Inflammatory macrophage treated with lipopolysaccharide for 1 hour (primary cell): ENCODE measurements around the gene EIF1.

Experiments
- DNase-seq, 2 donors: peaks; one replicate each; pipeline ENCODE4 v3.0.0-alpha.2; 2020 to 2022

The EIF1 gene

DNA sequence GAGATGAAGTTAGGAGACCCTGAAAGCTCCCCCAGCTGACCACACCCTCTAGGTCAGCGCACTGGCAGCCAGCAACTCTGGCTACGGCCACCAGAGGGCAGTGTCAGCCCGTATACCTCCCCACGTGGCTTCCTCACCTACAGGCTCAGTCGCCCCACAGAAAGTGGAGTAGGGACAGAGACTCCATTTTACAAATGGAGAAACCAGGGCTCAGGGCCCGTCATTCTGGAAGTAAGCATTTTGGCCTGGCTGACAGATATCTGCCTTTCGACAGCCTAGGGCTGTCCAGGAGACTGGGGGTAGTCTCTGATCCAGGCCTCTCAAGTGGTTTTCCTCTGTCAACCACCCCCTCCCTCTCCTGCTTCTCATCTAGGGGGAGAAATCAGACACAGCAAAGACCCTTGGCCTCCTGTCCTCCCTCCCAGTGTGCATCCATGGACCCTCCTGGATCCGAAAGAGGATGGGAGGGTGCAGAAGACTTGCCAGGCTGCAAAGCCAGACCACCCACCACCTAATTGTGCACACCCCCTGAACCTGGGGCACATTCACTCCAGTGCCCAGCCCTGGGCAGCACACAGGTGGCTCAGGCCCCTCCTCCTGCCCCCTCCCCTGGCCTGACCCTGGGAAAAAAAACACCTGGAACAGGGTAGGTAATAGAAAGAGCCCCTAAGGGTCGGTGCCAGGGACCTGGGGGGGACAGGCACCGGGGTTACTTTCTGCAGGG, 49.6 kb downstream of the EIF1 start:
- DNase-seq, result peak; percentile 59 to 94

DNA sequence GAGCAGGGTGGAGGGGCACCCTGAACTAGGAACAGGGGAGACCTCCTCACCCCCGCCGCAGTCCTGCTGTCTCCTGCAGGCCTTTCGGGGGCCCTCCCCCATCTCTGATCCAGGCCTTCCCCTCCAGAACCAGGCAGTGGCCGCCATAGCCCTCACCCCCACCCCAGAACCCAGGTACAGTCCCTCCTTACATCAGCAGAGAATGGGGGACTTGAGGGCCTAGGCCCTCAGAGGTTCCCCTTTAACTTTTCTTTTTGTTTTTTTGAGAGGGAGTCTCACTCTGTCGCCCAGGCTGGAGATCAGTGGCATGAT, 50.1 kb downstream of the EIF1 start:
- no peak for DNase-seq

DNA sequence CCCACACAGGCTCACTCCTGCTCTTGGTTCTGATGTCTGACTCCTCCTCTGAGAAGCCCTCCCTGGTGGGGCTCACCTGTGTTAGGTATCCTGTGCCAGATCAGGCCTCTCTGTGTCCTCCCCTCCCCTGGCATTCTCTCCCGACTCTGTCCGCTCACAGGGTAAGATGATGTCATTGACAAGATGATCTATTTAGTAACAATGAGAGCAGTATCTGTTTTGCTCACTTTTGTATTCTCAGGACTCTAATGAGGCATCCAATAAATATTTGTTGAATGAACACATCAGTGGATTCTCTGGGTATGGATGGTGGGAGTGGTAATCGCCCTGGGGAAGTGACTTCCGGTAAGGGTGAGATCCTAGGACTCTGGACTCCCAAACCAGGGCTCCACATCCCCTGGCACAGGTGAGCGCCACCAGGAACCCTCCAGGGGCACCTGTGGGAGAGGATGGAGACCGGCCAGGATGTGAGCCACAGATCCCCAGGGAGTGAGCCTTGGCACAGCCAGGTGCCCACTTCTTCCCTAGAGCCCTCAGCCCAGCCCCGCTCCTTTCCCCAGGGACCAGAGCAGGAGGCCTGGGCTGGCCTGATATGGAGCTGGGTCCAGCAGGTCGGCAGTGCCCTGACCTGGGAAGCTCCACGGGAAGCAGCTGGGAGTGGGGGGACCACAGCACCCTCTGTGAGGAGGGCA, 51.1 kb downstream of the EIF1 start:
- no peak for DNase-seq

DNA sequence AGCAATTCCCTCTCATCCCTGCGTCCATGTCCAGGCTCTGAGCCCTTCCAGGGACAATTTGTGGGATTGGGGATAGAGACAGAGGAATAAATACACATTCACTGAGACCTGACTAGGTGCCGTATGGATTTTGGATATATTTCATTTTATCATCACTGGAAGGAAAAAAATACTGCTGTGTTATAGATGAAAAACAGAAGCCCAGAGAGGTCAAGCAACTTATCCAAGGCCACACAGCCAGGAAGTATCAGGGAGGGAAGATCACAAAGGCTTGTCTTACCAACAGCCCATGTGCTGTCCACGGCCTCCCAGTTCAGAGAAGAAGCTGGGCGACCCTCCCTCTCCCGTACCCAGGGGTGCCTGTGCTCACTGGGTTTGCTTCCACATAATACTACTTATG, 51.8 kb downstream of the EIF1 start:
- DNase-seq, result no peak

DNA sequence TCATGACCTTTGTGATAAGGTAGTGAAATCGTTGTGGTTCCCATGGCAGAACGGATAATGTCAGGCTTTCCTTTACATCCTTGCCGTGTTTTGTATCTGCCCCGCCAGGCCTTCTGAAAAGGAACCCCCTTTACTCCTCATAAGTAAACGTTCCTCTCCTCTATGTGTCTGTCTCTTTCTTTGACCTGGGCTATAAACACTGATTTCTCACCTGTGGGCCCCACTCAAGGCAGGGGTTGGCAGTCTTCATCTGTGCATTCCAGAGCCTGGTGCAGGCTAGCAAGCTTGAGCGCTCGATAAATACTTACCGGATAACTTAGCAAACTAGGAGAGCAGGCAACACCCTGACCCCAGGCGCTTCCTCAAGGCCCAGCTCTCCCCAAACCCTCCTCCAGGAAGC, 53.0 kb downstream of the EIF1 start:
- no peak for DNase-seq
